ENCODE measurements around the gene FAM25G. TPM values are rescaled to one million over a fixed set of nuclear protein-coding genes. Genes with fewer than 3 reads are reported as not detected.

FAM25G gene
- total and polyA plus RNA-seq, 2 of the 8 experiments (the other 6 are each of a cell fraction or from before 2014, with no cell fraction given), result not detected

DNA sequence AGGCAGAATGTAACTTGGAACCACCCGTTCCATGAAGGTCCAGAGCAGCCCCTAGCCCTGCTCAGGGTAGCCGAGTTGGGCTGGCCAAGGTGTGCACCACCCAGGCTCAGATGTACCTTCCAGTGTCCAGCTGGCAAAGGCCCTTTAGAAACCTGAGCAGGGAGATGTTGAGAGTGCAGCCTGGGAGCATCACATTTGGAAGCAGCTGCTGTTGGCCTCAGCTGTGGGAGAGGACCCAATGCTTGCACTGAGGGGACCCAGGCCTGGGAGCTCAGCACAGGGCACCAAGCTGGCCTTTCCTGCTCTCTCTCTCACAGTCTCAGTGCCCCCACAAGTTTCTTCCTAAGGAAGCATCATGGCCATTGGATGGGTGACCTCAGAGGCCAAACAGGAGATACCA lies 41.1 kb downstream of the FAM25G start (continued):
- TF ChIP-seq SP4 (IDR thresholded peaks at IDR 0.05; ENCODE audit: low read length) (no peak), TAF7 (optimal IDR thresholded peaks at IDR 0.05; ENCODE audit: borderline replicate concordance, low read depth, low read length) (no peak), BACH1 (IDR thresholded peaks at IDR 0.05; ENCODE audit: low read length) (no peak)
